ENCODE data around the gene SETD3.
"Not testable (repeated sequence)": the region's sequence is repeated elsewhere in the genome, so short reads cannot be mapped to it uniquely, and the experiment has no call there.

Gene SETD3

DNA sequence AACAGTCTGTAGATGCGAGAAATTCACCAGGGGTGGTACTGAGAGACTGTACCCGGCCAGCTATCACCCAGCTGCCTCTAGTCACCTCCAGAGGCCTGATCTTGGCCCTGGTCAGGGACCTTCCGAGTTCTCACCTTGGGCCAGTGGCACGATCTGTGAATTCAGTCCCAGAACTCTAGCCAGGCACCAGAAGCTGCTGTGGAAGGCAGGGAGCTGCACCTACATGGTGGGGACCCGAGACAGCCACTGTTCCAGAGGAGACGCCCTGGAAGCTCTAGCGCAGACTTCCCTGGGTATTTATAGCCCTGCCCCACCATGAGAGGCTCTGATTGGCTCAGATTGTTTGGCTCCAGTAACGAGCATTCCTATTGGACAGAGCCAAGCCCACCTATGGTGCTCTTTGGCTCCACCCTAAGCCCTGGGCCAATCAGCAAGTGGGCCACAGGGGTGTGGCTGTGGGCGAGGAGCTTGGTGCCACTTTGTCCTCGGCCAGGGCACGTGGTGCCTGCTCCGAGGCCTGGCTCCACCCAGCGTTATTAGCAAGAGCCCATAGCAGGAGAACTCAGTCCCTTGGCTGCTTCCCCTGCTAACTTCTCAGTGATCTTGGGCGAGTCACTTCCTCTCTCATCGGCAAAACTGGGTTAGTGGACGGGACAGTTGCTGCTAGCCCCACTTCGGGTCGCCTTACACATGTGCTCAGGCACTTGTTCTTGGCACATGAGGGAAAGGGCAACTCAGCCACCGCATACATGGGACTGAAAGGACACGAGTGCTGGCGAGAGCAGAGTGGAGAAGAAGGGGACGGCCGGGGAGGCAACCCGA lies 119.7 kb downstream of the SETD3 start:
- DNase-seq (ENCODE audit: low read depth in 3 of 3): no peak

DNA sequence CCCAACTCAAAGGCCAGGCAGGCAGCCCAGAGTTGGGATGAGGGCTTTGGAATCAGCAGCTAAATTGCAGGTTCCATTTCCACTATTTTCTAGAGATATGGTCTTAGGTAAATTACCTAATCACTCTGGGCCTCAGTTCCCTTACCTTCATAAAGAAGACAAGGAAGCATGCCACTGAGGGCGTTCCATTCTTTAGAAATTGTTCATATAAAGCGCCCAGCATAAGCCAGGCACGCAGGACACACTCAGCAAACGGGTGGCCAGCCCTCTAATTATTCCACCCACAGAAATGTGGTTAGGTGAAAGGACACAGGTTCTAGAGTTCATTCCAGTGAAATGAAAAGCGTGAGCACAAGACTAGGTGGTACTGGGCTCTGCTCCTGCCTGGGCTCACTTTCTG lies 120.8 kb downstream of the SETD3 start:
- DNase-seq (ENCODE audit: low read depth in 3 of 3): no peak

GRCh38 chr14:99357916-99358390 lies 122.7 kb downstream of the SETD3 start:
- no peak for DNase-seq (ENCODE audit: low read depth in 3 of 3)

DNA sequence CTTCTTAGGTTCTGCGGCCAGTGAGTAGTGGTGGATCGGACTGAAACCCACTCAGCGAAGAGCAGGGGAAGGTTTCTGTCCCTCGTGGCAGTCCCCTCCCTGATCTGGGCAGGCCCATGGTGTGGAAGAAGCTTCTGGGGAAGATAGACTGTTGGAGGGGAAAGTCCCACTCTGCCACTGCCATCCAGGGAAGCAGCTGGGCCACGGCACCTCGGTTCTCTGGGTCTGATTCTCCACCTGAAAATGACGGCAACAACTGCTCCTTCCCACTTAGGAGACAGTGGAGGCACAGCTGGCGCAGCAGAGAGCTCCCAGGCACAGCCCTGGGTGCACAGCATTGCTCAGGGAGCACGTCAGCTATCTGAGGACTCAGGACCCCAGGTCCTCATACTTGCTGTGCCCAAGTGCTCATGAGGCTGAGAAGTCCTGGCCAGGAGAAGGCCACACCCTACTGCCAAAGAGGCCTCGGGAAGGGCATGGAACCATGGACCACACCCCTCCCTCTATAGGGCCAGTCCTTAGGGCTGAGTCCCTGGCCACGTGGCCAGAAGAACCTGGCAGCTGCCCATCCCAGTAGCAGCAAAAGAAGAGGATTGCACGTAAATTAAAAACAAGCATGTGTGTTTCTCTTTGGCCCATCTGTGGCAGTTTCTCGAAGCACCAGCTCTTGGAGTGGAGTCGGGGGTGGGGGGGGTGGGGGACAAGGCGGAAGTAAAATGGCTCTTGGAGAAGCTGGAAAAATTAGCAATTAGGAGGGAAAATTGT lies 123.3 kb downstream of the SETD3 start:
- no peak for DNase-seq (ENCODE audit: low read depth in 3 of 3)

GRCh38 chr14:99356031-99356608 lies 124.5 kb downstream of the SETD3 start:
- no peak for DNase-seq (ENCODE audit: low read depth in 3 of 3)

GRCh38 chr14:99354166-99354875 lies 126.3 kb downstream of the SETD3 start:
- no peak for DNase-seq (ENCODE audit: low read depth in 3 of 3)

DNA sequence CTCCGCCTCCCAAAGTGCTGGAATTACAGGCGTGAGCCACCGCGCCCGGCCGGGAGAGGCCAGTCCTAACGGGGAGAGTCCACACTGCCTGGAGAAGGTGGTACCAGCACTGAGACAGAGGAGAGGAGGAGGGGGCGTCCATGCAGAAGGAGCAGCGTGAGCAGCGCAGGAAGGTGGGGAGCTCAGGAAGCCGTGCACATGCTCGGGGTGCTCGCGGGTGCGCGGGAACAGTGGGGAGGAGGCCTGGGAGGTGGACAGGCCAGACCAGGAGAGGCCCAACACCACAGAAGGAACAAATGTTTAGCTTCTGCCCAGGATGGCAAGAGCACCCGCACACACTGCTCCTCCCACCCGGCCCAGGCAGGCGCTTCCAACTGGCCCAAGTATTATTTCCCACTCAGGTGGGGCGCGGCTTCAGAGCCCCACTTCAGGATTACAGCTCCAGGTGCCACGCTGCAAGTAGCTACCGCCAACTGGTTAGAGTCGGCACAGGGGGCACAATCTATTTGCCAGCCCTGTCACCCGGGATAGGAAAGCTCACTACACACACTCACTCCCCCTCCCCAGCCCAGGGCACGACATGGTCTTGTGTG lies 127.9 kb downstream of the SETD3 start:
- no peak for DNase-seq (ENCODE audit: low read depth in 3 of 3)

GRCh38 chr14:99351166-99352007 lies 129.3 kb downstream of the SETD3 start:
- DNase-seq (ENCODE audit: low read depth in 3 of 3): no peak

DNA sequence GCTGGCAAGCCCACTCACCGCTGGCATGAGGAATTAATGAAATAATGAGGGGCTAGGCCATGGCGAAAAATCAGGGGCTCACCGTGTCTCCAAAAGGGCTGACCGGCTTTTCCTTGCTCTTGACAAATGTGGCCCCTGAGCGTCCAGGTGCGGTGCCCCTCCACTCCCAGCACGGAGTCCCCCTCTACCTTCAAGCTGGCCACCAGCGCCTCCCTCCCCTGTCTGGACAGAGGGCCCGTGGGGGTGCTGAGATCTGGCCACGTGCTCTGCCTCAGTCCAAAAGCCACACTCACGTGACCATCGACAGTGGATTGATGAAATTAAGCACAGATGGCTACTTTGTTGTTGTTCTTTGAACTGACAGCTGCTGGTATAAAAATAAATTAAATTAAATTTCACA lies 129.9 kb downstream of the SETD3 start:
- DNase-seq (ENCODE audit: low read depth in 3 of 3): no peak

DNA sequence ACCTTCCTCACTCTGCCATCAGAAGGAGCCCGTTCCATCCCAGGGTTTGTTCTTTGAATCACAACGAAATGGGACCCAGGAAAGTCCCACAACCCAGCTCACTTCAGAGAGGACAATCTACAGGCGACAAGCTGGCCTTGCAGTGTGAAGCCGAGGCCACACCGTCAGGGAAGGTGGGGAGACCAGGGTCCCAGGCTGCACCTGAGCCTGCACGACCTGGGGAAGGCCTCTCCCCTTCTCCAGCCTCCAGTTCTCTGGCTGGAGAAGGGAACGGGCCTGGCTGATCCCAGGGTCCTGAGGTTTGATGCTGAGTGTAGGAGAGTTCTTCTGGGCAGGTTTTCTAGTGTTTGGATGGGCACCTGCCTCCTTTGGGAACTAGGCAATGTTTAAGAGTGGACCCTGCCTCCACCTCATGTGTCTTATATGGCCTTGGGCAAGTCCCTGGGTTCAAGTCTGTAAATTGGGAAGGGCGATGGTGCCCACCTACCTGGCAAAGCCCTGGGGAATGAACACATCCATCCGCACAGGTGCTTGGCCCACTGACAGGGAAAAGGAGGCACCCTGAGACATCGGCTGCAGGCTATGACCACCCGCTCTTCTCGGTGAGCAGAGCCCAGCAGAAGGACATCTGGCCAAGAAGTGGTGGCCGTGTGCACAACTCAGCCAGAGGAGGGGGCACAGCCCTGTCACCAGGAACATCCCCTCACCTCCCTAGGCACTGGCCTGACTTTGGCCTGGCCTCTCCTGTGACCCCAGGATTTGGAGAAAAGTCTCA lies 130.8 kb downstream of the SETD3 start:
- no peak for DNase-seq (ENCODE audit: low read depth in 3 of 3)

DNA sequence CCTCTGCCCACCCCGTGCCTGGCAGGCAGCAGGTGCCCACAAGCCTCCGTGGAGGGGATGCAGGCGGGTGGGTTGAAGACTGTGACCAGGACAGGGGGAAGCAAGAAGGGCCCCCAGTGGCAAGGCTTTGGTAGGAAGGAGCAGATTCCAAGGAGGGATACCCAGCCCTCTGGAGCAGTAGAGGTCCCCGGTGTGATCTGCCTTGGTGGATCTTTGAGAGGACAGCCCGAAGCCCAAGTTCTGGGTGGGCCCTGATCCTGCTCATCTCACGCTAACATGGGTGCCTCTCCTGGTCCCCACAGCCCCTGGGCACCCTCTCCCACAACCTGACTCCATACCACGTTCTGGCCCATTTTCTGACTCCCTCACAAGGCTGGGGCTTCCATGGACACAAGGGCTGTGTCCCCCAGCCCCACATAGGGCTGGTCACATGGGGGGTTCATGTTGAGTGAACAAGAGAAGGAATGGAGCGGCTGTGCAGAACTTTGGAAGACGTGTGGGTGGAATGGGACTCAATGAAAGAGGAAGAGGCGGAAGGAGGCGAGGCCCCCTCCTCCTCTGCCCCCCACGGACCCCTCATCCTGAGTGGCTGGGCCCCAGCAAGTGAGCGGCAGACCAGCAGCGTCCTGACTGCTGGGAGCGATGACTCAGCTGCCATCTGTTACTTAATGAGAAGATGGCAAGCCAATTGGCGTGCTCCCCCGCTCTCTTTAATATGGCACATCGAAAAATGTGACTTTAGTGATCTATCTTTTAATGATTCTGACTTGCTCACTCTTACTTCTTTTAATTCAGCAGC lies 131.6 kb downstream of the SETD3 start:
- no peak for DNase-seq (ENCODE audit: low read depth in 3 of 3)

DNA sequence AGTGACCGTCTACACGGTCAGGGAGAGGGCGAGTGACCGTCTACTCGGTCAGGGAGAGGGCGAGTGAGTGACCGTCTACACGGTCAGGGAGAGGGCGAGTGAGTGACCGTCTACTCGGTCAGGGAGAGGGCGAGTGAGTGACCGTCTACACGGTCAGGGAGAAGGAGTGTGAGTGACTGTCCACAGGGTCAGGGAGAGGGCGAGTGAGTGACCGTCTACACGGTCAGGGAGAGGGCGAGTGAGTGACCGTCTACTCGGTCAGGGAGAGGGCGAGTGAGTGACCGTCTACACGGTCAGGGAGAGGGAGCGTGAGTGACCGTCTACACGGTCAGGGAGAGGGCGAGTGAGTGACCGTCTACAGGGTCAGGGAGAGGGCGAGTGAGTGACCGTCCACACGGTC lies 132.4 kb downstream of the SETD3 start:
- DNase-seq (ENCODE audit: low read depth in 3 of 3): not testable (repeated sequence)
